ENCODE data around the gene FREM1.
"Not testable (repeated sequence)": the region's sequence is repeated elsewhere in the genome, so short reads cannot be mapped to it uniquely, and the experiment has no call there.

Gene FREM1, protein sequence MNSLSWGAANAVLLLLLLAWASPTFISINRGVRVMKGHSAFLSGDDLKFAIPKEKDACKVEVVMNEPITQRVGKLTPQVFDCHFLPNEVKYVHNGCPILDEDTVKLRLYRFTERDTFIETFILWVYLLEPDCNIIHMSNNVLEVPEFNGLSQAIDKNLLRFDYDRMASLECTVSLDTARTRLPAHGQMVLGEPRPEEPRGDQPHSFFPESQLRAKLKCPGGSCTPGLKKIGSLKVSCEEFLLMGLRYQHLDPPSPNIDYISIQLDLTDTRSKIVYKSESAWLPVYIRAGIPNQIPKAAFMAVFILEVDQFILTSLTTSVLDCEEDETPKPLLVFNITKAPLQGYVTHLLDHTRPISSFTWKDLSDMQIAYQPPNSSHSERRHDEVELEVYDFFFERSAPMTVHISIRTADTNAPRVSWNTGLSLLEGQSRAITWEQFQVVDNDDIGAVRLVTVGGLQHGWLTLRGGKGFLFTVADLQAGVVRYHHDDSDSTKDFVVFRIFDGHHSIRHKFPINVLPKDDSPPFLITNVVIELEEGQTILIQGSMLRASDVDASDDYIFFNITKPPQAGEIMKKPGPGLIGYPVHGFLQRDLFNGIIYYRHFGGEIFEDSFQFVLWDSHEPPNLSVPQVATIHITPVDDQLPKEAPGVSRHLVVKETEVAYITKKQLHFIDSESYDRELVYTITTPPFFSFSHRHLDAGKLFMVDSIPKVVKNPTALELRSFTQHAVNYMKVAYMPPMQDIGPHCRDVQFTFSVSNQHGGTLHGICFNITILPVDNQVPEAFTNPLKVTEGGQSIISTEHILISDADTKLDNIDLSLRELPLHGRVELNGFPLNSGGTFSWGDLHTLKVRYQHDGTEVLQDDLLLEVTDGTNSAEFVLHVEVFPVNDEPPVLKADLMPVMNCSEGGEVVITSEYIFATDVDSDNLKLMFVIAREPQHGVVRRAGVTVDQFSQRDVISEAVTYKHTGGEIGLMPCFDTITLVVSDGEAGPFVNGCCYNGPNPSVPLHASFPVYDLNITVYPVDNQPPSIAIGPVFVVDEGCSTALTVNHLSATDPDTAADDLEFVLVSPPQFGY (N-terminal part only)

GRCh38 chr9:14909961-14910805, at the start of gene FREM1:
Gene FREM1 (minus strand): TSS chr9:14910428. CDS start chr9:14868977, 41,451 bp downstream.
- no peak for DNase-seq

DNA sequence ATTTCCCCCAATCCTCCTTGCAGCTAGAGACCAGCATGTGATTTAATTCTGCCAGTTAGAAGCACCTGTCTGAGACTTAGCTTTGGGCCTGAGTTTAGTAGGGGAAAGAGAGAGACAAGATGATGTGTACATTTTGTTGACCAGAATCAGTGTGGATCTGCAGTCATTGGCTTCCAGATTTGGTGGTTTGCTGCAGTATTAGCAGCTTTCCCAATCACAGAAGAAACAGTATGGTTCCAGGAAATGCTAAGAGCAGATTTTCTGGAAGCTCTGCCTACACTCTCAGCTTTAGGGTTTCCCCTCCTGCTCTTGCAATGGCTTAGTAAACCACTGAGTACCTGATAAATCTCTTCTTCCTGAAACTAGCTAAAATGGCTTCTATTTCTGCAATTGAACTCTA, 48.8 kb upstream of the FREM1 start:
- no peak for DNase-seq

- DNase-seq, result no peak
Measured at GRCh38 chr9:14957109-14957508, 46.9 kb upstream of the FREM1 start.

GRCh38 chr9:14956208-14956607, 46.0 kb upstream of the FREM1 start:
- DNase-seq, result no peak

- DNase-seq, result no peak
Measured at GRCh38 chr9:14945351-14945750, 35.1 kb upstream of the FREM1 start.

DNA sequence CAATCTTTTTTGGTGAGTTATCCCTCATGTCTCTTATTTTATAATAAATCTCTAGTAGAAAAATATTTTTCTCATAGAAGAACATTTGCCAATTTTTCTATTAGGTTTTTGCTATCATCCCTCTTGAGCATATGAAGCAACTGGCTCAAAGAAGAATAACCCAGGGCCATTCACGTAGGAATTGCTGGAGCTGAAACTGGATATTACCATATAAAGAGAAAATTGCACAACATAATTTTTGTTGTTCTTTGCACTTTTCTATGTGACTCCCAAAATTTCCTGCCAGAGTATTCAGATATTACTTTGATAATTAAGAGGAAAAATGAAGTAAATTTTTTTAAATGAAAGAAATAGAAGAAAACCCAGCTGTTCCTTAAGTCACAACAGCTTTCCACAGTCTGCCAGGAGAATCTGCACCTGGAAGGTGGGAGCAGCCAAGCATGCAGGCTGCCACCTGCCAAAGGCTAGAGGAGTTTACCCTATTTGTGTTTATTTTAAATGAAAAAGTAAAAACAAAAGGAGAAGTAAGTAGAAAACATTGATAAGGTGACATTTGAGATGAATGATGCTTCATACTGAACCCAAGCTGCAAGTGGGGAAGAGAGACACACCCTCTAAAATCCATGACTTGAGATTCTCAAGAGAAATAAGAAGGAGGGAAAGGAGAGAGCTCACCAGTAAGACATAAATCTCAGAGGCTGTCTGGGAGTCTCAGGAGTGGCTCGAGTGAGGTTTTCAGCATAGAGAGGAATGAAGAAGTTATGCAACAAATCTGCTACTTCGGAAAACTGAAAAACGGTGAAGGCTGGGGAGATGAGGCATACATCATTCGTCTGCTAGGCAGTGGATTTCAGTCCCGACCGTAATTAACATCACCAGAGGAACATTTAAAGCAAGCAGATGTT, 31.5 kb upstream of the FREM1 start:
- DNase-seq, result no peak

GRCh38 chr9:14939378-14939777, 29.1 kb upstream of the FREM1 start:
- no peak for DNase-seq

DNA sequence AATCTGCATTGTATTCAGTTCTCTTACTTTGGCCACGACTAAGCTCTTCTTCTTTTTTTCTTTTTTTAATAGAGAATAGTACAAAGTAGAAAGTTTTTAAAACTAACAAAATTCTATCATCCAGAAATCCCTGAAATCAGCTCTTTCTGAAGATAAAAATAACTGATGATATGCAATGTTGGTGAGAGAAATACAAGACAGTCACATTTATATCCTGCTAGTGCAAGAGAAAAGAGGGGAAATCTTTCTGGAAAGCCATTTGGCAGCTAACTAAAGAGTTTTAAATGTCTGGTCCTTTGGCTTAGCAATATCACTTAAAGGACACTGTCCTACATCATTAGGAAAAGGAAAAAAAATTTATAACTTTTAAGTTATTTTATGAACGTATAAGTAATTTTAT, 27.0 kb upstream of the FREM1 start:
- no peak for DNase-seq

GRCh38 chr9:14936491-14936890, 26.3 kb upstream of the FREM1 start:
- DNase-seq, result no peak

GRCh38 chr9:14935964-14936363, 25.7 kb upstream of the FREM1 start:
- no peak for DNase-seq

GRCh38 chr9:14935106-14935751, 25.0 kb upstream of the FREM1 start:
- no peak for DNase-seq

- DNase-seq, result no peak
Measured at GRCh38 chr9:14932641-14933040, 22.4 kb upstream of the FREM1 start.

- no peak for DNase-seq
Measured at GRCh38 chr9:14932231-14932630, 22.0 kb upstream of the FREM1 start.

DNA sequence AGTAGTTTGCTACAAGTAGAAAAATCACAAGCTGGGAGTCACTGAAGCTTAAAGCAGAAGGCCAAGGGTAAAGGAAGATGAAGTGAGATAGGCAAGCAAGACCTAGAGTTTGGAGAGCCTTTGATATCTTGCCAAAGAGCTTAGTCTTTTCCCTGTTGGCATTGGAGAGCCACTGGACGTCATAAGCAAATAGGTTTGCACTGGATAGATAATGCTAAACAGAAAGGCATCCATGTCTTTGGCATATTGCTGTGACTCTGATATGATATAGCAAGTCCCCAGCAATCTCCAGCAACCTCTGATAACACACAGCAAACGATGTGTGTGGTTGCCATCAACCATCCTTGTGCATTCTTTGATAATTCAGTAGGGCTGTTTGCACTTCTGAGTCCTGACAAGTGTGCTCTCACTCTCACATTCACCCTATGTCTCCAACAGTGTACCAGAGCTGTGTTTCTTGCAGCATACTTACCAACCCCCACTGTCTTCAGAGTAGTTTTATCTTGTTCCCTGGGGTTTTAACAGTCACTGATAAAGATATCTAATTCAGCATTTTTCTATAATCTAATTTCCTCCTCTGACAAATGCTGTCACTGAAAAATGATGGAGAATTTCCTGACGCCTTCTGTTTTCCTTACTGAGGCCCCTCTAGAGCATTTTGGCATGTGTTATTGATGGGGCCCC, 16.9 kb upstream of the FREM1 start:
- no peak for DNase-seq

- no peak for DNase-seq
Measured at GRCh38 chr9:14924230-14925219, 14.3 kb upstream of the FREM1 start.

GRCh38 chr9:14923701-14924100, 13.5 kb upstream of the FREM1 start:
- DNase-seq, result no peak

GRCh38 chr9:14920805-14921204, 10.6 kb upstream of the FREM1 start:
- DNase-seq, result not testable (repeated sequence)

GRCh38 chr9:14913366-14913765, 3.1 kb upstream of the FREM1 start:
- DNase-seq, result no peak

- DNase-seq, result no peak
Measured at GRCh38 chr9:14912859-14913258, 2.6 kb upstream of the FREM1 start.

Measured in NCI-H1436 (cell line).